Effector memory CD8-positive, alpha-beta T cell (primary cell): Measurements from ENCODE around the gene CHMP3.

Experiments used
- ATAC-seq: fragments of 150-1000 bp; cut with Tn5 transposase; replicated peaks from 2 replicates; pipeline ENCODE4 v1.10.0; 2021; ENCODE audit warnings: mild to moderate bottlenecking, moderate library complexity
- DNase-seq, 3 experiments: peaks; one replicate each; pipeline ENCODE4 v3.0.0; 2021
- H3K27ac Mint-ChIP-seq, 2 donors: one replicate each; pipeline ENCODE4 v1.8.0; 2022; ENCODE audit warnings: mild to moderate bottlenecking in 2 of 2, mixed read lengths in 2 of 2, moderate library complexity in 2 of 2
- H3K27me3 Mint-ChIP-seq, 2 donors: one replicate each; pipeline ENCODE4 v1.8.0; 2022; ENCODE audit warnings: mixed read lengths in 2 of 2
- H3K36me3 Mint-ChIP-seq: one replicate; pipeline ENCODE4 v1.8.0; 2022; ENCODE audit warnings: mild to moderate bottlenecking, moderate library complexity, mixed read lengths; ENCODE audit not compliant: insufficient read depth
- H3K4me1 Mint-ChIP-seq, 2 donors: one replicate each; pipeline ENCODE4 v1.8.0; 2022; ENCODE audit warnings: low read depth in 2 of 2, mixed read lengths in 2 of 2
- H3K4me3 Mint-ChIP-seq, 2 donors: one replicate each; pipeline ENCODE4 v1.8.0; 2022; ENCODE audit warnings: mild to moderate bottlenecking in 2 of 2, mixed read lengths in 2 of 2, moderate library complexity in 2 of 2
- H3K9me3 Mint-ChIP-seq, 2 donors: one replicate each; pipeline ENCODE4 v1.8.0; 2022; ENCODE audit warnings: mixed read lengths in 2 of 2

CHMP3 gene

GRCh38 chr2:86466306-86466705 is 96.9 kb downstream of the CHMP3 start:
- Mint-ChIP-seq H3K4me3 (no peak overlapping the region), H3K27ac (peak overlapping the region in 1 of 2 donors; percentile 80), H3K9me3 (no peaks in the 10 kb centered on the region), H3K36me3 (peaks cover 87% of the 10 kb centered on the region), H3K4me1 (peaks cover 17 to 38% of the 10 kb centered on the region in 2 donors), H3K27me3 (no peaks in the 10 kb centered on the region)
- DNase-seq (no peak), ATAC-seq (no peak)

- Mint-ChIP-seq H3K4me1 (peaks cover 17 to 41% of the 10 kb centered on the region in 2 donors), H3K9me3 (no peaks in the 10 kb centered on the region), H3K27me3 (no peaks in the 10 kb centered on the region), H3K36me3 (peaks cover 85% of the 10 kb centered on the region), H3K4me3 (no peak overlapping the region), H3K27ac (peak overlapping the region; percentile 24 to 60)
- ATAC-seq = no peak
- no peak for DNase-seq
Measured at GRCh38 chr2:86464652-86465051, 98.6 kb downstream of the CHMP3 start.

GRCh38 chr2:86461042-86461743 is 102.0 kb downstream of the CHMP3 start:
- ATAC-seq (no peak), DNase-seq (no peak)
- Mint-ChIP-seq H3K27ac (peak overlapping the region in 1 of 2 donors; percentile 30), H3K9me3 (no peaks in the 10 kb centered on the region), H3K4me3 (no peak overlapping the region), H3K27me3 (no peaks in the 10 kb centered on the region), H3K36me3 (peaks cover 88% of the 10 kb centered on the region), H3K4me1 (peaks cover 16 to 36% of the 10 kb centered on the region in 2 donors)

GRCh38 chr2:86455181-86455580 is 108.1 kb downstream of the CHMP3 start:
- Mint-ChIP-seq H3K4me1 (peaks cover 11 to 41% of the 10 kb centered on the region in 2 donors), H3K9me3 (no peaks in the 10 kb centered on the region), H3K36me3 (peaks cover 93% of the 10 kb centered on the region), H3K4me3 (no peak overlapping the region), H3K27me3 (no peaks in the 10 kb centered on the region), H3K27ac (no peak overlapping the region)
- no peak for ATAC-seq
- no peak for DNase-seq

GRCh38 chr2:86454238-86454637 is 109.0 kb downstream of the CHMP3 start:
- Mint-ChIP-seq H3K9me3 (no peaks in the 10 kb centered on the region), H3K27ac (no peak overlapping the region), H3K4me3 (no peak overlapping the region), H3K4me1 (peaks cover 17 to 45% of the 10 kb centered on the region in 2 donors), H3K27me3 (no peaks in the 10 kb centered on the region), H3K36me3 (peaks cover 98% of the 10 kb centered on the region)
- ATAC-seq (no peak), DNase-seq (no peak)

- DNase-seq (no peak), ATAC-seq (no peak)
- Mint-ChIP-seq H3K27ac (no peak overlapping the region), H3K4me3 (no peak overlapping the region), H3K27me3 (no peaks in the 10 kb centered on the region), H3K9me3 (no peaks in the 10 kb centered on the region), H3K36me3 (peaks cover 98% of the 10 kb centered on the region), H3K4me1 (peaks cover 20 to 45% of the 10 kb centered on the region in 2 donors)
Measured at GRCh38 chr2:86453836-86454235, 109.4 kb downstream of the CHMP3 start.
